ENCODE measurements around the gene SOCS3.

The SOCS3 gene

GRCh38 chr17:78359997-78360370 lies at the start of gene SOCS3:
SOCS3 (minus strand) TSS chr17:78360077; CDS start chr17:78359095, 982 bp downstream.
- peak; percentile 98 for DNase-seq (ENCODE audit: low read depth)

DNA sequence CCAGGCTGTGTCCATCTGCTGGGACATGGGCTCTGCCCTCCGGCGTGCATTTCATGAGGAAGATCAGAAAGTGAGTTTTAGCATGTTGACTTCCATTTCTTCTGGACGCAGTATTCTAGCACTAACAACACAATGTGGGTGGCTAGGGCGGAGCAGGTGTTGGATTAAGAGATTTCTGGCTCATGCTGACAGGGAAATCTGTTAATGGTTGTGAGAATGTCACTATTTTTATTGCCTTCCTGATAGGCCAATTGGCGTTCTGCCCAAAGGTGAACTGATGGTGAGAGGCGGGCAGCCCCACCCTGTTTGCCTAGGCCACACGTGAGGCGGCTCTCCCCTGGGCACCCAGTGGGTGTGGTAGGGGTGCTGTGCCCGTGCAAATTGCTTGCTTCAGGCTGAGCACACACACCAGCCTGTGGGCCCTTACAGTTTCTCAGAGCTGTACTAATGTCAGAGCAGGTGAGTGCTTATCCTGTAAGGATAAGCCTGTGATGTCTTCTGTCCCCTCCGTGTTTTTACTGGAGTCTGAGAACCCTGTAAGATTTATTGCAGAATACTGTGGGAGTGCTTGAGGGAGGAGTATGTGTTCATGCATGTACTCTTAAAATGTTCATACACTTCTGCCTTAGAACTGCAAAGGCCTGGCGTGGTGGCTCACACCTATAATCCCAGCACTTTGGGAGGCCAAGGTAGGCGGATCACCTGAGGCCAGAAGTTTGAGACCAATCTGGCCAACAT lies 49.5 kb upstream of the SOCS3 start:
- DNase-seq (ENCODE audit: low read depth), result no peak

- no peak for DNase-seq (ENCODE audit: low read depth)
Observed at GRCh38 chr17:78408476-78409050, 48.7 kb upstream of the SOCS3 start.

DNA sequence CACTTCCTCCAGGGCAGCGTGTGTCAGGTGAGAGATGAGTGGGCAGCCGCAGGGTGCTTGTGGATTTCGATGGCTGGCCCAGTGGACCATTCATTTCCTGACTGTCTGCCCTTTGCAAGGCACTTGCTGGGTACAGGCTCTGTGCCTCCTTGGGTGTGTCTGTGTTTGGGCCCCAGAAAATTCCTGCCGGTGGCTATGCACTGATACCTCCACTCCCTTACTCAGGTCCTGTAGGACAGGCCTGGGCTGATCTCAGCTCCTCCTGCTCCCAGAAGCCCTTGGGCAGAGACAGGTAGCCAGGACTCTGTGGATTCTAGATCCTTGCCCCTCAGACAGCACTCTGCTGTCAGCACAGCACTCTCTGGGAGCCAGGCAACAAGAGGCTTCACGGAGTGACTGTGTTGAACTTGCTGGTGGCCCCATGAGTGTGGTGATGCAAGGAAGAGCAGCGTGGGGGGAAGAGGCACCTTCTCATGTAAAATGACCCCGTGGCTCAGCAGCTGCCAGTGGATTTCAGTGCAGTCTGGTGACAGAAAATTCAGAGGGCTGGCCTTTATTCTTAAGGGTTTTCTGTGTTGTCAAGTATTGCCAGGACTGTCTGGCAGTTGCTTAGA lies 47.6 kb upstream of the SOCS3 start:
- DNase-seq (ENCODE audit: low read depth), result no peak

DNA sequence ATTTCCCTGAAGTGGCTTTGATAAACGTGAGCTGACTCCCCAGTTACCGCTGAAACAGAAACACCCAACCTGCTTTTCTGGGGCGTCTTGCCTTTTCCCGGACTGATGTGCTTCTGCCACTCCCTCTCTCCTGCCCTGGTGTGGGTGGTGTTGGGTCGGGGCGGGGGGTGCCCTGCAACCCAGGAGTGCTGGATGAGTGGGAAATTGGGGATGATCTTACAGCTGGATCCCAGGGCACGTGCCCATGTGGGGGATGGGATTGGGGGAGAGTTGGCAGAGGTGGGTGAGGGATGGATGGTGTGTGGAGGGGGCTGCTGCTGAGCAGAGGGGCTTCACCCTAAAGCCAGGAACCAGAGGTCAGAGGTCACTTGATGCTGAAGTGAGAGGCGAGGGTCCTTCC lies 47.0 kb upstream of the SOCS3 start:
- DNase-seq (ENCODE audit: low read depth), result no peak

- no peak for DNase-seq (ENCODE audit: low read depth)
Observed at GRCh38 chr17:78406396-78406795, 46.5 kb upstream of the SOCS3 start.

DNA sequence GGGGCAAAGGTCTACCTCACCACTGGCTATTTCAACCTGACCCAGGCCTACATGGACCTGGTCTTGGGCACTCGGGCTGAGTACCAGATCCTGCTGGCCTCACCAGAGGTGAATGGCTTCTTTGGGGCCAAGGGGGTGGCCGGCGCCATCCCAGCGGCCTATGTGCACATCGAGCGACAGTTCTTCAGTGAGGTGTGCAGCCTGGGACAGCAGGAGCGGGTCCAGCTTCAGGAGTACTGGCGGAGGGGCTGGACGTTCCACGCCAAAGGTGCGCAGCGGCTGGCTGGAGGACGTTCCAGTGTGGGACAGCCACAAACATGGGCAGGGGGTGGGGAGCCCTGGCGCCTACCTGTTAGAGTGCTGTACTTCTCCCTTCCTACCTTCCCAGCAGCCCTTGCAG lies 43.9 kb upstream of the SOCS3 start:
- no peak for DNase-seq (ENCODE audit: low read depth)

DNA sequence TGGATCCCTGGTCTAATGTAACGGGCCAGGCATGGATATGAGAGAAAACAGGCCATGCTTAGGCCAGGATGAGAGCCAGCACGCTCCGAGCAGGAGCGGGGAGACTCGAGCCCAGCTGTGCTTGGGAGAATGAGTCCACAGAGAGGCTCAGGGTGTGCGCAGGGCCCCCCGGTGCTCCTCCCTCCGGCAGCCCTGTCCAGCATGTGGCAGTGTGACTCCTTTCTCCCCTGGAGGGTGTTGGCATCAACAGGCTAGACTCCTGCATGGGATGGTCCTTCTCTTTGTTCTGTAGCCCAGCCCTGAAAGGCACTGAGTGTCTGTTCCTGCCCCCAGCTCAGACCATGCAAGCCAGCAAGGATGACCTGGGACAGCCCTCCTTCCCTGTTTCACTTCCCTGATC lies 42.0 kb upstream of the SOCS3 start:
- no peak for DNase-seq (ENCODE audit: low read depth)

- DNase-seq (ENCODE audit: low read depth), result peak; percentile 41
Observed at GRCh38 chr17:78401246-78401645, 41.4 kb upstream of the SOCS3 start.

DNA sequence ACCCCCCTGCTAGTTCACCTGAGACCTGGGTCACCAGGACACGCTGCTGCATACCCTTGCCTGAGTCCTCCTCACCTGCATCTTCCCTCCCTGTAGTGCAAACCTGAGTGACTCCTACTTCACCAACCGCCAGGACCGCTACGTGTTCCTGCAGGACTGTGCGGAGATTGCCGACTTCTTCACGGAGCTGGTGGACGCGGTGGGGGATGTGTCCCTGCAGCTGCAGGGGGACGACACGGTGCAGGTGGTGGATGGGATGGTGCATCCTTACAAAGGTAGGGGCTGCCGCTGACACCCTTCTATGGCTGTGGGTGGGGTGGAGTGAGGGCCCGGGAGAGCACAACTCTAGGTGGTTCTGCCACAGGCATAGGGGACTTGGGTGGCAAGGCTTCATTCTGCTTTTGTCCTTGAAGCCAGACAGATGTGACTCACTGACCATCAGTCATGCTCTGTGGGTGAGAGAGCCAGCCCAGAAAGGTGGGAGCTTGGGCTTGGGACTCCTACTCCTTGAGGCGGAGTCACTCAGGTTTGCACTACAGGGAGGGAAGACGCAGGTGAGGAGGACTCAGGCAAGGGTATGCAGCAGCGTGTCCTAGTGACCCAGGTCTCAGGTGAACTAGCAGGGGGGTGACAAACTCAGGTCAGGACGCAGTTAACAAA lies 40.8 kb upstream of the SOCS3 start:
- no peak for DNase-seq (ENCODE audit: low read depth)

DNA sequence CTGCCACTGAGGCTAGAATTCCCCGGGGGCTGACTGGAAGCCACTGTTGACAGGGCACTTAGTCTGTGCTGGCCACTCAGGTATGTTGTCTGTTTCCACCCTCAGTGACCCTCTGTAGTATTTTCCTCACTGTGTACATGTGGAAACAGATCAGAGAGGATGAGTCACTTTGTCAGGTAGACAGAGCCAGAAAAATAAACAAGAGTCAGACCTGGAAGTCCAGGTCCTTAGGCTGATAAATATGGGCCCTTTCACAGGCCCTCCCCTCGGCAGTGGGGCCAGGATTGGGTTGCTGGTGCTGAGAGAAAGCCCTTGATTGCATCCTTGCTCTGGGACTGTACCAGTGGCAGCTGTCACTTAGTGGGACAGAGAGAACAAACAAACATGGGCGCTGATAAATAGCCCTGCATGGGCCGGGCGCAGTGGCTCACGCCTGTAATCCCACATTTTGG lies 39.8 kb upstream of the SOCS3 start:
- no peak for DNase-seq (ENCODE audit: low read depth)

DNA sequence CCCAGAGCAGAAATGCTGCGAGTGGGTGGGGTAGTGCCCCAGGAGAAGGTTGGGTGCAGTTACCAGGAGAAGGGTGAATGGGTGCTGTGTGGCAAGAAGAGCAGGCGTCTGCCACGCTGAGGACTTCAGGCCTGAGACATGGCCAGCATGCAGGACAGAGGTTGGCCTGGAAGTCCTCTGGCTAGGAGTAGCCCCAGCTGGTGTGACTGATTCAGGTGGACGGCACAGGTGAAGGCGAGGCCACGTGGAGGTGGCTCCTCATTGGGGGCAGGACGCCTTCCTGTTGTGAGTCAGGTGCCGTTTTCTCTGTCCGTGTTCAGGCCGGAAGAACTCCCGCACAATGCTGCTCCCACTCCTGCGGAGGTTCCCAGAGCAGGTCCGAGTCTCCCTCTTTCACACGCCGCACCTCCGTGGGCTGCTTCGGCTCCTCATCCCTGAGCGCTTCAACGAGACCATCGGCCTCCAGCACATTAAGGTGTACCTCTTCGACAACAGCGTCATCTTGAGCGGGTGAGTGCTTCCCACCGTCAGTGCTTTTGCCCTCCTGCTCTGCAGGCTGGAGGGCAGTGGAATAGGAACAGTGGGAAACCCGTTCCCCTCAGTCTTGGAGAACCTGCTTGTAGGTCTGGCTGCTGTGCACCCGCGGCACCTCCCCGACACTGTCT lies 39.3 kb upstream of the SOCS3 start:
- DNase-seq (ENCODE audit: low read depth), result no peak

DNA sequence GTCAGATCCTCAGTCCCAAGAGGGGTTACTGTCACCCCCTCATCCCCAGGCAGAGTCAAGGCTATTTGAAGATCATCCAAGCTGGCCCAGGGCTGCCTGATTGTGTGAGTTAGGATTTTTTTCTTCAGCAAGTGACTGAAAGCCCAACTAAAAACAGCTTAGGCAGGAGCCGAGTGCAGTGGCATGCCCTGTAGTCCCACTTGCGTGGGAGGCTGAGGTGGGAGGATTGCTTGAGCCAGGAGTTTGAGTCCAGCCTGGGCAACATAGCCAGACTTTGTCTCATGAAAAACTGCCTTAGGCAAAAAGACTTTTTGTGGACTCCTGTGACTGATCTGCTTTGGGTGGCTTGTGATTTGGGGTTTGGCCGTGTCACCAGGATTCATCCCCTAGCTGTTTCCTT lies 38.5 kb upstream of the SOCS3 start:
- no peak for DNase-seq (ENCODE audit: low read depth)

- DNase-seq (ENCODE audit: low read depth), result peak; percentile 87
Observed at GRCh38 chr17:78397681-78398101, 37.8 kb upstream of the SOCS3 start.

GRCh38 chr17:78396441-78397337 lies 36.8 kb upstream of the SOCS3 start:
- no peak for DNase-seq (ENCODE audit: low read depth)

DNA sequence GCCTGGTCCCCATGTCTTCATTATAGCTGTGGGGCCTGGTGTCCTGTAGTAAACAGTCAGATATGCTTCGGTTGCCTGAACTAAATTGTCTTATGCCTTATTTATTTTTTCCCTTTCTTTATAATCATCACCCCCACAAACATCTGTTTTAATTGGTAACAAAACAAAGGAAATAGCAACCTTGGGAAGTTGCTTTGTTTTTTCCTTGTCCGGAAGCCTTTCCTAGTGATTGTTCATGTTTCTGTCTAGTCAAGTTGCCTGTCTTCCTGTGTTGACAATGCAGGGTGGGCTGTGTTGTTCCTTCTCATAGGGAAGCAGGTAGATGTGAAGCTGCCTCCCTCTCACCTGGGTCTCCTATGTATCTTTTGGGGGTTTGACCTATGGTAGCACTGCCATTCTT lies 35.3 kb upstream of the SOCS3 start:
- DNase-seq (ENCODE audit: low read depth), result no peak

- DNase-seq (ENCODE audit: low read depth), result no peak
Observed at GRCh38 chr17:78394209-78394608, 34.3 kb upstream of the SOCS3 start.

- DNase-seq (ENCODE audit: low read depth), result no peak
Observed at GRCh38 chr17:78393575-78393974, 33.7 kb upstream of the SOCS3 start.

DNA sequence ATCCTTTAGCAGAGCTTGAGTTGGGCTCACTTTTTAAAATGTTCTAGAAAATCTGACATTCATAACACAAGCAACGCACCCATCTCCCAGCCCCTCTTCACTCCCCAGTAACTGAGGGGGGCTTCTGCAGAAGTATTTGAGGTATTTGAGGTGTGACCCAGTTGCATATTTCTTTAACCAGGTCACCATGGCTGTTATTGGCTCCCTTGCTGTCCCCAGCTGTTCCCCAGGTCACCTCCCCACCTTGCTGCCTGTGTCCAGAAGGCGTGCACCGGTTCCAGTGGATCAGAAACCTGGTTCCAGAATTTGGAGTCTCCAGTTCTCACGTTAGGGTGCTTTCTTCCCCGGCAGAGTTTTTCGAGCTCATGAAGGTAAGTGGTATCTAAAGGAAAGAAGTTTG lies 32.4 kb upstream of the SOCS3 start:
- no peak for DNase-seq (ENCODE audit: low read depth)

- DNase-seq (ENCODE audit: low read depth), result peak; percentile 85
Observed at GRCh38 chr17:78391843-78392242, 32.0 kb upstream of the SOCS3 start.

GRCh38 chr17:78391051-78391431 lies 31.2 kb upstream of the SOCS3 start:
- no peak for DNase-seq (ENCODE audit: low read depth)
